Kidney (tissue), 14 donors: Measurements from ENCODE around the gene TAF8. TPM values are rescaled to one million over a fixed set of nuclear protein-coding genes. Genes with fewer than 3 reads are reported as not detected.

Experiments
- DNase-seq, 5 donors: peaks; one replicate each; pipeline ENCODE4 v3.0.0-alpha.2; 2013 to 2020
- FAIRE-seq: peaks from 2 replicates; lab custom pipeline; 2012; peaks lifted over from hg19 to GRCh38; lab: Jason Lieb, UNC
- H3K27ac ChIP-seq, 2 donors: one replicate each; pipeline ENCODE4 v1.7.0; 2013; ENCODE audit warnings: low read depth in 2 of 2, low read length in 2 of 2, inconsistent platforms in 1 of 2
- H3K27me3 ChIP-seq: one replicate; pipeline ENCODE4 v1.7.1; 2013; ENCODE audit warnings: low read length, inconsistent platforms; ENCODE audit not compliant: control insufficient read depth, insufficient read depth
- H3K36me3 ChIP-seq, 3 donors: one replicate each; pipeline versions ENCODE4 v1.7.0 to v1.7.1; 2013; ENCODE audit warnings: low read length in 3 of 3, control low read depth in 1 of 3, inconsistent platforms in 1 of 3; ENCODE audit not compliant: insufficient read depth in 3 of 3, control insufficient read depth in 2 of 3
- H3K4me1 ChIP-seq, 3 donors: one replicate each; pipeline versions ENCODE4 v1.7.0 to v1.7.1; 2013; ENCODE audit warnings: low read length in 3 of 3, inconsistent platforms in 1 of 3, low read depth in 1 of 3; ENCODE audit not compliant: control insufficient read depth in 2 of 3, insufficient read depth in 2 of 3
- H3K4me3 ChIP-seq, 3 donors: one replicate each; pipeline versions ENCODE4 v1.7.0 to v1.8.1; 2013; ENCODE audit warnings: low read length in 3 of 3, control low read depth in 1 of 3, inconsistent platforms in 1 of 3
- H3K9ac ChIP-seq, 3 donors: one replicate each; pipeline versions ENCODE4 v1.7.0 to v1.7.1; 2013; ENCODE audit warnings: low read length in 3 of 3, control low read depth in 1 of 3, inconsistent platforms in 1 of 3
- H3K9me3 ChIP-seq, 3 donors: one replicate each; pipeline versions ENCODE4 v1.7.0 to v1.7.1; 2013; ENCODE audit warnings: low read length in 3 of 3, control low read depth in 1 of 3, inconsistent platforms in 1 of 3; ENCODE audit not compliant: control insufficient read depth in 2 of 3, insufficient read depth in 1 of 3
- intact Hi-C: fragments of 100-400 bp; cut with DNase I; formaldehyde crosslinking; loops from one replicate; pipeline ENCODE4 v1.11.1; 2022
- polyA plus RNA-seq: library from polyadenylated mRNA; stranded (reverse); fragments of 350-450 nt; fragmentation: Illumina TruSeq; extraction: RNeasy Lipid Tissue Mini Kit (QIAGEN cat#74804); gene quantifications from one replicate; pipeline ENCODE4 v1.2.3, GENCODE V29; 2014; ENCODE audit warnings: low read depth, low replicate concordance; ENCODE audit not compliant: insufficient read depth
- total RNA-seq: library from RNA; stranded (reverse); fragmentation: NEBNext Ultra II Directional; extraction: Animal tissue kit (Norgen Biotek cat#: 25700); gene quantifications from one replicate; pipeline ENCODE4 v1.2.1, GENCODE V29; 2021
- TF ChIP-seq, protein P1 (sequence below): IDR thresholded peaks from 3 replicates; pipeline ENCODE4 v1.5.1; 2012; ENCODE audit warnings: mild to moderate bottlenecking, moderate library complexity, borderline replicate concordance; ENCODE audit not compliant: insufficient read depth; ENCODE audit errors: extremely low read depth
- donor health status: control.
- donor health status: control.
- donor health status: control.
- donor health status: control.
- donor health status: control.
- donor health status: DM: yes; HTN: yes; CAD: no.
- donor health status: Normal renal cell carcinoma (clear cell type).

The TAF8 gene
- total and polyA plus RNA-seq, 2 donors from 2014 or later, result 16.3 to 32.0 TPM

GRCh38 chr6:42091718-42092023, 41.3 kb downstream of the TAF8 start:
- TF ChIP-seq, protein P1, sequence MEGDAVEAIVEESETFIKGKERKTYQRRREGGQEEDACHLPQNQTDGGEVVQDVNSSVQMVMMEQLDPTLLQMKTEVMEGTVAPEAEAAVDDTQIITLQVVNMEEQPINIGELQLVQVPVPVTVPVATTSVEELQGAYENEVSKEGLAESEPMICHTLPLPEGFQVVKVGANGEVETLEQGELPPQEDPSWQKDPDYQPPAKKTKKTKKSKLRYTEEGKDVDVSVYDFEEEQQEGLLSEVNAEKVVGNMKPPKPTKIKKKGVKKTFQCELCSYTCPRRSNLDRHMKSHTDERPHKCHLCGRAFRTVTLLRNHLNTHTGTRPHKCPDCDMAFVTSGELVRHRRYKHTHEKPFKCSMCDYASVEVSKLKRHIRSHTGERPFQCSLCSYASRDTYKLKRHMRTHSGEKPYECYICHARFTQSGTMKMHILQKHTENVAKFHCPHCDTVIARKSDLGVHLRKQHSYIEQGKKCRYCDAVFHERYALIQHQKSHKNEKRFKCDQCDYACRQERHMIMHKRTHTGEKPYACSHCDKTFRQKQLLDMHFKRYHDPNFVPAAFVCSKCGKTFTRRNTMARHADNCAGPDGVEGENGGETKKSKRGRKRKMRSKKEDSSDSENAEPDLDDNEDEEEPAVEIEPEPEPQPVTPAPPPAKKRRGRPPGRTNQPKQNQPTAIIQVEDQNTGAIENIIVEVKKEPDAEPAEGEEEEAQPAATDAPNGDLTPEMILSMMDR, result no peak

DNA sequence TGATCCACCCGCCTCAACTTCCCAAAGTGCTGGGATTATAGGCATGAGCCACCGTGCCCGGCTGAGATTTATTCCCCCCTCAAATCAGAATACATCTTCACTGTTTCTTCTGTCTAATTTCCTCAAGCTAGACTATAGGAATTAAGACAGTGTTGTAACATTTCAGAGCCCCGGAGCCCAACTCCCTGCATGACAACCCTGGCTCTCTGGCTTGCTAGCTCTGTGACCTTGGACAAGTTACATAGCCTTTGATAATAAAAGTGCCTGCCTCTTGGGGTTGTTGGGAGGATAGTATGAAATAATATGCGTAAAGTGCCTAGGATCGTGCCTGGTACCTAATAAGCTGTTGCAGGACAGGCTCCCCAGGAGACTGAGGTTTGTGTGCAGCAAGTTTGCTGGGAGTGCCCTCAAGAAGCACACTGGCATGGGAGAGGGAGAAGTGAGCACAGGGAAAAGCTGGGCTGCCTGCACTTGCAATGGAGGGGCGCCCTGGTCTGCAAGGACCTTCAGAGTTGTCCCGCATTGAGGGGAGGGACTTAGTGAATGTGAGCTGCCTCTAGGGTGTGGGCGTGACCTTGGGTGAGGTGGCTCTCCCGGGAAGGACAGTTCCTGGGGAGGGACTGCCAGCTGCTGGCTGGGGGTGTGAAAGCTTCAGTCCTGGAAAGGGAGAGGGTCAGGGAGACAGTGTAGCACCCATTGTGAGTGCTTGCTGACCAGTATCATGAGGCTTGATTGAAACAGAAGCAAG, 43.4 kb downstream of the TAF8 start:
- no peak overlapping the region for H3K27ac ChIP-seq
- FAIRE-seq, result no peak
- intact Hi-C loops, result no loop called here

More at GRCh38 chr6:42091718-42092023, 41.3 kb downstream of the TAF8 start:
- H3K4me1 ChIP-seq, result peaks cover 0 to 2% (median 0%) of the 10 kb centered on the region in 3 donors
- DNase-seq (peak in 4 of 5 donors; percentile 66 to 90 (median 81)), FAIRE-seq (no peak)
- H3K4me3 ChIP-seq, result no peak overlapping the region
- intact Hi-C loops, result no loop called here
- H3K9me3 ChIP-seq, result no peaks in the 10 kb centered on the region
- no peaks in the 10 kb centered on the region for H3K27me3 ChIP-seq
- H3K9ac ChIP-seq, result no peak overlapping the region
- no peak overlapping the region for H3K27ac ChIP-seq
- no peaks in the 10 kb centered on the region for H3K36me3 ChIP-seq

DNA sequence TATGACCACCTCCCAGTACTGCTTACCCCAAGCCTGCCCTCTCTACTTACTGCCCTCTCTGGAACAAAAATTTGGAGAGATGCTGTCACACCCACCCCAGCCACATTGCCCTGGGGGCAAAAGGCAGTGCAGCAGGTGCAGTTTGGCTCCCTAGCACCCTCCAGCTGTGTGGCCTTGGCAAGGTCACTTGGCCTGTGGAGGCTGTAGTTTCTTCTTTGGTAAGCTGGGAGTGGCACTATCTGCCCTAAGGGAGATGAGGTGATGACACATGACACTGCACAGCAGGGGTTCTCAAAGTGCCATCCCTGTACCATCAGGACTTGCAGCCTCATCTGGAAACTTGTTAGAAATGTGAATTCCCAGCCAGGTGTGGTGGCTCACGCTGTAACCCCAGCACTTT, 44.8 kb downstream of the TAF8 start:
- Histone ChIP-seq H3K27me3 (no peaks in the 10 kb centered on the region), H3K36me3 (no peaks in the 10 kb centered on the region), H3K4me1 (peaks cover 0 to 4% (median 0%) of the 10 kb centered on the region in 3 donors), H3K9me3 (no peaks in the 10 kb centered on the region), H3K27ac (no peak overlapping the region), H3K4me3 (no peak overlapping the region), H3K9ac (no peak overlapping the region)
- TF ChIP-seq, protein P1, result no peak
- DNase-seq, result no peak
- FAIRE-seq, result no peak
- intact Hi-C loops, result no loop called here

More for the DNA sequence above, 43.4 kb downstream of the TAF8 start:
- no peaks in the 10 kb centered on the region for H3K36me3 ChIP-seq
- no peak for DNase-seq
- H3K4me1 ChIP-seq, result peaks cover 0 to 2% (median 0%) of the 10 kb centered on the region in 3 donors
- H3K4me3 ChIP-seq, result no peak overlapping the region
- no peaks in the 10 kb centered on the region for H3K27me3 ChIP-seq
- no peak overlapping the region for H3K9ac ChIP-seq
- H3K9me3 ChIP-seq, result no peaks in the 10 kb centered on the region
- TF ChIP-seq, protein P1, result no peak
